CD4-positive, CD25-positive, alpha-beta regulatory T cell (primary cell): ENCODE measurements around the gene IGSF3. TPM values are rescaled to one million over a fixed set of nuclear protein-coding genes. Genes with fewer than 3 reads are reported as not detected.
"Not testable (repeated sequence)": the region's sequence is repeated elsewhere in the genome, so short reads cannot be mapped to it uniquely, and the experiment has no call there.

ENCODE experiments used
- ATAC-seq, 2 donors: fragments of 150-1000 bp; cut with Tn5 transposase; one replicate each; pipeline ENCODE4 v1.10.0; 2021; ENCODE audit warnings: low read depth in 2 of 2, moderate number of reproducible peaks in 2 of 2, moderate library complexity in 1 of 2
- DNase-seq, 3 donors: peaks; one replicate each; pipeline versions ENCODE4 v3.0.0 to v3.0.0-alpha.2; 2012 to 2022; ENCODE audit warnings: mixed read lengths in 1 of 3
- H3K27ac ChIP-seq: one replicate; pipeline ENCODE4 v1.7.0; 2013; ENCODE audit warnings: mild to moderate bottlenecking, low read length; ENCODE audit not compliant: insufficient read depth, poor library complexity, severe bottlenecking
- H3K27me3 ChIP-seq: one replicate; pipeline ENCODE4 v1.7.0; 2013; ENCODE audit warnings: low read length; ENCODE audit not compliant: control insufficient read depth, insufficient read depth
- H3K36me3 ChIP-seq: one replicate; pipeline ENCODE4 v1.7.0; 2013; ENCODE audit warnings: mild to moderate bottlenecking, low read length, moderate library complexity; ENCODE audit not compliant: control insufficient read depth, insufficient read depth
- H3K4me1 ChIP-seq: 2 replicates; pipeline ENCODE4 v1.7.0; 2013; ENCODE audit warnings: mild to moderate bottlenecking, low read length; ENCODE audit not compliant: insufficient read depth, control insufficient read depth, poor library complexity, severe bottlenecking
- H3K4me3 ChIP-seq: one replicate; pipeline ENCODE4 v1.7.0; 2013; ENCODE audit warnings: low read depth, mild to moderate bottlenecking, low read length, moderate library complexity
- H3K9me3 ChIP-seq, 2 experiments: 1 replicate in 1 of 2; 2 replicates in 1 of 2; pipeline ENCODE4 v1.7.0; 2013; ENCODE audit warnings: low read length in 2 of 2, mild to moderate bottlenecking in 1 of 2, moderate library complexity in 1 of 2; ENCODE audit not compliant: control insufficient read depth in 2 of 2
- H3K27ac Mint-ChIP-seq, 3 donors: one replicate each; pipeline ENCODE4 v1.8.0; 2020 to 2022; ENCODE audit warnings: mild to moderate bottlenecking in 3 of 3, mixed read lengths in 3 of 3, moderate library complexity in 2 of 3
- H3K27me3 Mint-ChIP-seq: one replicate; pipeline ENCODE4 v1.8.0; 2022; ENCODE audit warnings: mild to moderate bottlenecking, mixed read lengths
- H3K36me3 Mint-ChIP-seq: one replicate; pipeline ENCODE4 v1.8.0; 2020; ENCODE audit warnings: mixed read lengths
- H3K4me1 Mint-ChIP-seq, 4 donors: one replicate each; pipeline ENCODE4 v1.8.0; 2020 to 2022; ENCODE audit warnings: mixed read lengths in 4 of 4, mild to moderate bottlenecking in 1 of 4
- H3K4me3 Mint-ChIP-seq, 4 donors: one replicate each; pipeline ENCODE4 v1.8.0; 2020 to 2022; ENCODE audit warnings: mild to moderate bottlenecking in 4 of 4, mixed read lengths in 4 of 4, moderate library complexity in 3 of 4
- H3K9me3 Mint-ChIP-seq, 7 donors: one replicate each; pipeline ENCODE4 v1.8.0; 2020 to 2022; ENCODE audit warnings: mixed read lengths in 7 of 7, mild to moderate bottlenecking in 3 of 7, moderate library complexity in 2 of 7
- polyA plus RNA-seq, 4 donors: library from polyadenylated mRNA; unstranded; fragments of 300-500 nt; fragmentation: Illumina TruSeq; gene quantifications; one replicate each; pipeline ENCODE4 v1.2.3, GENCODE V29; 2021
- total RNA-seq: library from RNA; stranded (reverse); gene quantifications from one replicate; pipeline ENCODE4 v1.2.3, GENCODE V29; 2022

Gene IGSF3
- total and polyA plus RNA-seq, 5 donors from 2014 or later, result 0.03 to 0.42 (median 0.21) TPM; not detected in 1

GRCh38 chr1:116613825-116614224, 53.7 kb downstream of the IGSF3 start:
- H3K9me3 ChIP-seq, H3K36me3 ChIP-seq, H3K4me1 Mint-ChIP-seq, H3K27ac Mint-ChIP-seq, H3K4me3 ChIP-seq, H3K4me1 ChIP-seq, H3K27me3 Mint-ChIP-seq, H3K27me3 ChIP-seq, H3K9me3 Mint-ChIP-seq, ATAC-seq, DNase-seq, H3K4me3 Mint-ChIP-seq, H3K27ac ChIP-seq, H3K36me3 Mint-ChIP-seq: not testable (repeated sequence)

GRCh38 chr1:116609801-116610371, 57.6 kb downstream of the IGSF3 start:
- not testable (repeated sequence) for H3K9me3 ChIP-seq, ATAC-seq, H3K4me3 ChIP-seq, DNase-seq, H3K27me3 ChIP-seq, H3K27me3 Mint-ChIP-seq, H3K36me3 ChIP-seq, H3K9me3 Mint-ChIP-seq, H3K27ac Mint-ChIP-seq, H3K36me3 Mint-ChIP-seq, H3K27ac ChIP-seq, H3K4me3 Mint-ChIP-seq, H3K4me1 ChIP-seq
- H3K4me1 Mint-ChIP-seq, result peaks cover 7 to 21% (median 14%) of the 10 kb centered on the region in 4 donors

- not testable (repeated sequence) for H3K4me1 ChIP-seq, H3K27me3 ChIP-seq, H3K36me3 Mint-ChIP-seq, H3K4me3 ChIP-seq, H3K4me3 Mint-ChIP-seq, H3K27ac Mint-ChIP-seq, ATAC-seq, H3K9me3 Mint-ChIP-seq, H3K9me3 ChIP-seq, H3K27ac ChIP-seq, H3K36me3 ChIP-seq, DNase-seq, H3K27me3 Mint-ChIP-seq
- peaks cover 7 to 21% (median 14%) of the 10 kb centered on the region in 4 donors for H3K4me1 Mint-ChIP-seq
Measured at GRCh38 chr1:116608841-116609240, 58.7 kb downstream of the IGSF3 start.

GRCh38 chr1:116608151-116608550, 59.4 kb downstream of the IGSF3 start:
- H3K27ac Mint-ChIP-seq, result peak overlapping the region in 1 of 3 donors; percentile 3
- not testable (repeated sequence) for H3K27me3 Mint-ChIP-seq, H3K4me1 ChIP-seq, ATAC-seq, H3K4me3 ChIP-seq, H3K9me3 ChIP-seq, H3K4me3 Mint-ChIP-seq, H3K27me3 ChIP-seq, DNase-seq, H3K27ac ChIP-seq, H3K36me3 Mint-ChIP-seq, H3K9me3 Mint-ChIP-seq, H3K36me3 ChIP-seq
- H3K4me1 Mint-ChIP-seq, result peaks cover 7 to 21% (median 14%) of the 10 kb centered on the region in 4 donors

GRCh38 chr1:116607463-116607862, 60.1 kb downstream of the IGSF3 start:
- not testable (repeated sequence) for H3K27ac Mint-ChIP-seq, DNase-seq, H3K36me3 Mint-ChIP-seq, H3K9me3 ChIP-seq, H3K36me3 ChIP-seq, H3K4me3 Mint-ChIP-seq, ATAC-seq, H3K27me3 Mint-ChIP-seq, H3K9me3 Mint-ChIP-seq, H3K4me1 ChIP-seq, H3K27ac ChIP-seq, H3K27me3 ChIP-seq, H3K4me3 ChIP-seq
- peaks cover 7 to 21% (median 14%) of the 10 kb centered on the region in 4 donors for H3K4me1 Mint-ChIP-seq

- Histone ChIP-seq H3K27ac (peak overlapping the region; percentile 57), H3K4me3 (peak overlapping the region; percentile 57)
- peaks cover 7 to 21% (median 14%) of the 10 kb centered on the region in 4 donors for H3K4me1 Mint-ChIP-seq
- not testable (repeated sequence) for H3K36me3 ChIP-seq, H3K27me3 Mint-ChIP-seq, H3K36me3 Mint-ChIP-seq, H3K4me1 ChIP-seq, H3K27me3 ChIP-seq, H3K9me3 ChIP-seq, H3K9me3 Mint-ChIP-seq
- ATAC-seq (peak; percentile 74 to 83), DNase-seq (peak in 2 of 3 donors; percentile 22 to 64)
- peak overlapping the region in 2 of 3 donors; percentile 70 to 74 for H3K27ac Mint-ChIP-seq
- H3K4me3 Mint-ChIP-seq, result peak overlapping the region in 3 of 4 donors; percentile 19 to 50 (median 31)
Measured at GRCh38 chr1:116606067-116606466, 61.5 kb downstream of the IGSF3 start.

- H3K4me1 Mint-ChIP-seq, result peaks cover 7 to 21% (median 14%) of the 10 kb centered on the region in 4 donors
- Histone ChIP-seq H3K4me1 (peaks cover 3% of the 10 kb centered on the region), H3K27ac (no peak overlapping the region), H3K27me3 (no peaks in the 10 kb centered on the region), H3K9me3 (no peaks in the 10 kb centered on the region), H3K36me3 (no peaks in the 10 kb centered on the region), H3K4me3 (peak overlapping the region; percentile 57)
- H3K4me3 Mint-ChIP-seq, result no peak overlapping the region
- peaks cover 0 to 2% (median 0%) of the 10 kb centered on the region in 7 donors for H3K9me3 Mint-ChIP-seq
- H3K36me3 Mint-ChIP-seq, result no peaks in the 10 kb centered on the region
- H3K27me3 Mint-ChIP-seq, result no peaks in the 10 kb centered on the region
- peak overlapping the region; percentile 56 to 74 (median 70) for H3K27ac Mint-ChIP-seq
- DNase-seq (no peak), ATAC-seq (no peak)
Measured at GRCh38 chr1:116605315-116605714, 62.2 kb downstream of the IGSF3 start.

GRCh38 chr1:116604408-116604807, 63.1 kb downstream of the IGSF3 start:
- peak overlapping the region in 1 of 3 donors; percentile 9 for H3K27ac Mint-ChIP-seq
- not testable (repeated sequence) for H3K9me3 Mint-ChIP-seq, H3K27me3 ChIP-seq, H3K27ac ChIP-seq, H3K4me3 ChIP-seq, DNase-seq, H3K9me3 ChIP-seq, H3K36me3 ChIP-seq, H3K4me1 ChIP-seq, H3K27me3 Mint-ChIP-seq, H3K36me3 Mint-ChIP-seq, ATAC-seq, H3K4me3 Mint-ChIP-seq
- peaks cover 7 to 21% (median 14%) of the 10 kb centered on the region in 4 donors for H3K4me1 Mint-ChIP-seq
